GM12801 (cell line): Measurements from ENCODE around the gene TSFM.

Experiments used
- CTCF ChIP-seq: IDR thresholded peaks from one replicate; pipeline ENCODE4 v1.5.1; 2011; ENCODE audit warnings: control low read depth; ENCODE audit not compliant: insufficient read length; ENCODE audit errors: extremely low read depth

The TSFM gene

GRCh38 chr12:57750561-57751431, 31.8 kb upstream of the TSFM start:
- TF ChIP-seq CTCF, result no peak

GRCh38 chr12:57751432-57751787, 31.2 kb upstream of the TSFM start:
- no peak for TF ChIP-seq CTCF

GRCh38 chr12:57751788-57752667, 30.6 kb upstream of the TSFM start, which contains the start of gene CDK4:
Gene CDK4, minus strand, starts transcription at chr12:57752310. Its CDS starts 593 bp downstream, at chr12:57751717.
- no peak for TF ChIP-seq CTCF

GRCh38 chr12:57752668-57753000, 30.0 kb upstream of the TSFM start:
- no peak for TF ChIP-seq CTCF

- no peak for TF ChIP-seq CTCF
Measured at GRCh38 chr12:57753756-57754337, 28.7 kb upstream of the TSFM start.

GRCh38 chr12:57754411-57755193, 28.0 kb upstream of the TSFM start, which contains the start of gene MARCHF9:
Gene MARCHF9, plus strand, starts transcription at chr12:57755103. Its CDS starts 426 bp downstream, at chr12:57755529.
- TF ChIP-seq CTCF, result no peak
